Liver (tissue), 9 donors: ENCODE measurements around the gene TRIO. TPM values are rescaled to one million over a fixed set of nuclear protein-coding genes. Genes with fewer than 3 reads are reported as not detected.

Source experiments
- DNase-seq: peaks from one replicate; pipeline ENCODE4 v3.0.0-alpha.2; 2017; ENCODE audit warnings: low spot score
- H3K27ac ChIP-seq, 2 donors: one replicate each; pipeline ENCODE4 v1.7.0; 2013; ENCODE audit warnings: inconsistent platforms in 2 of 2, low read length in 2 of 2, control low read depth in 1 of 2, low read depth in 1 of 2, mild to moderate bottlenecking in 1 of 2
- H3K27me3 ChIP-seq, 4 donors: one replicate each; pipeline versions ENCODE4 v1.6.1 to v1.7.0; 2013; ENCODE audit warnings: low read length in 3 of 4, inconsistent platforms in 1 of 4, mild to moderate bottlenecking in 1 of 4, moderate library complexity in 1 of 4; ENCODE audit not compliant: control insufficient read depth in 4 of 4, insufficient read depth in 4 of 4
- H3K36me3 ChIP-seq, 4 donors: one replicate each; pipeline versions ENCODE4 v1.6.1 to v1.7.0; 2013; ENCODE audit warnings: low read length in 3 of 4, mild to moderate bottlenecking in 3 of 4, low read depth in 1 of 4, moderate library complexity in 1 of 4; ENCODE audit not compliant: control insufficient read depth in 4 of 4, insufficient read depth in 3 of 4
- H3K4me1 ChIP-seq, 4 donors: one replicate each; pipeline versions ENCODE4 v1.6.1 to v1.7.0; 2013; ENCODE audit warnings: low read length in 3 of 4, mild to moderate bottlenecking in 3 of 4, moderate library complexity in 1 of 4; ENCODE audit not compliant: control insufficient read depth in 4 of 4, insufficient read depth in 4 of 4
- H3K4me3 ChIP-seq, 3 donors: one replicate each; pipeline versions ENCODE4 v1.6.1 to v1.7.0; 2013; ENCODE audit warnings: low read length in 3 of 3, control low read depth in 1 of 3, low read depth in 1 of 3, mild to moderate bottlenecking in 1 of 3
- H3K9ac ChIP-seq, 2 donors: one replicate each; pipeline ENCODE4 v1.7.0; 2013; ENCODE audit warnings: low read length in 2 of 2, mild to moderate bottlenecking in 2 of 2, moderate library complexity in 2 of 2, control low read depth in 1 of 2, low read depth in 1 of 2
- H3K9me3 ChIP-seq, 4 donors: one replicate each; pipeline versions ENCODE4 v1.6.1 to v1.7.0; 2013; ENCODE audit warnings: low read length in 3 of 4; ENCODE audit not compliant: control insufficient read depth in 4 of 4
- ATF3 ChIP-seq: IDR thresholded peaks from 2 replicates; pipeline ENCODE4 v1.6.1; 2016; ENCODE audit warnings: antibody characterized with exemption
- EGR1 ChIP-seq, 2 donors: IDR thresholded peaks; 2 replicates each; pipeline ENCODE4 v1.6.1; 2016 to 2018; ENCODE audit warnings: antibody characterized with exemption in 2 of 2, low read depth in 2 of 2
- FOXA1 ChIP-seq: IDR thresholded peaks from 2 replicates; pipeline ENCODE4 v1.6.1; 2016; ENCODE audit warnings: antibody characterized with exemption
- FOXA2 ChIP-seq: IDR thresholded peaks from 2 replicates; pipeline ENCODE4 v1.6.1; 2016; ENCODE audit warnings: antibody characterized with exemption
- GABPA ChIP-seq, 2 donors: IDR thresholded peaks in 1 of 2; conservative IDR thresholded peaks in 1 of 2; 2 replicates each; pipeline ENCODE4 v1.6.1; 2016; ENCODE audit warnings: antibody characterized with exemption in 2 of 2, mild to moderate bottlenecking in 1 of 2, moderate library complexity in 1 of 2
- HNF4A ChIP-seq, 2 donors: conservative IDR thresholded peaks; 2 replicates each; pipeline ENCODE4 v1.6.1; 2016; ENCODE audit warnings: antibody characterized with exemption in 2 of 2, mild to moderate bottlenecking in 2 of 2
- HNF4G ChIP-seq: IDR thresholded peaks from 2 replicates; pipeline ENCODE4 v1.6.1; 2016; ENCODE audit warnings: antibody characterized with exemption
- JUND ChIP-seq, 2 donors: IDR thresholded peaks; 2 replicates each; pipeline ENCODE4 v1.6.1; 2016; ENCODE audit warnings: antibody characterized with exemption in 2 of 2
- MAX ChIP-seq: IDR thresholded peaks from 2 replicates; pipeline ENCODE4 v1.6.1; 2016; ENCODE audit warnings: antibody characterized with exemption
- NR2F2 ChIP-seq: IDR thresholded peaks from 2 replicates; pipeline ENCODE4 v1.6.1; 2016; ENCODE audit warnings: antibody characterized with exemption
- REST ChIP-seq: IDR thresholded peaks from 2 replicates; pipeline ENCODE4 v1.6.1; 2016; ENCODE audit warnings: antibody characterized with exemption, mild to moderate bottlenecking
- RXRA ChIP-seq, 2 donors: IDR thresholded peaks; 2 replicates each; pipeline ENCODE4 v1.6.1; 2017 to 2018; ENCODE audit warnings: antibody characterized with exemption in 2 of 2, mild to moderate bottlenecking in 1 of 2
- SP1 ChIP-seq: IDR thresholded peaks from 2 replicates; pipeline ENCODE4 v1.6.1; 2018; ENCODE audit warnings: antibody characterized with exemption, mild to moderate bottlenecking
- TAF1 ChIP-seq: conservative IDR thresholded peaks from 2 replicates; pipeline ENCODE4 v1.6.1; 2016; ENCODE audit warnings: antibody characterized with exemption, mild to moderate bottlenecking
- YY1 ChIP-seq: IDR thresholded peaks from 2 replicates; pipeline ENCODE4 v1.6.1; 2016; ENCODE audit warnings: antibody characterized with exemption, mild to moderate bottlenecking
- ZBTB33 ChIP-seq: IDR thresholded peaks from 2 replicates; pipeline ENCODE4 v1.6.1; 2016; ENCODE audit warnings: antibody characterized with exemption
- WGBS: extraction: QIAGEN DNeasy Blood & Tissue Kit; methylation state at CpG from one replicate; pipeline ENCODE4 v1.1.7; 2013; 5-methylcytosine and 5-hydroxymethylcytosine counted together
- polyA plus RNA-seq, 2 donors: library from polyadenylated mRNA; stranded (reverse) in 1 of 2; unstranded in 1 of 2; fragments of 200-250 nt in 1 of 2; fragments of >200 nt in 1 of 2; fragmentation: Nextera tagmentation in 1 of 2; extraction: Ambion mirVana in 1 of 2; gene quantifications; one replicate each; pipeline versions ENCODE4 v1.2.1 to v1.2.3, GENCODE V29; 2013 to 2015
- total RNA-seq, 2 donors: library from RNA; depleted of rRNA; stranded (reverse); fragments of >200 nt; gene quantifications; one replicate each; pipeline ENCODE4 v1.2.3, GENCODE V29; 2014
- TF ChIP-seq, protein P1 (sequence below): fragments of 150-350 bp; IDR thresholded peaks from 2 replicates; pipeline ENCODE4 v1.5.1; 2017; ENCODE audit warnings: improper control_type of control experiment, low read depth, low read length; ENCODE audit not compliant: missing input control
- donor health status: healthy.
- donor health status: healthy.
- donor health status: healthy.
- donor health status: healthy.
- donor health status: healthy.

The TRIO gene
- total and polyA plus RNA-seq, 4 donors = 8.5 to 86.2 (median 16.0) TPM

DNA sequence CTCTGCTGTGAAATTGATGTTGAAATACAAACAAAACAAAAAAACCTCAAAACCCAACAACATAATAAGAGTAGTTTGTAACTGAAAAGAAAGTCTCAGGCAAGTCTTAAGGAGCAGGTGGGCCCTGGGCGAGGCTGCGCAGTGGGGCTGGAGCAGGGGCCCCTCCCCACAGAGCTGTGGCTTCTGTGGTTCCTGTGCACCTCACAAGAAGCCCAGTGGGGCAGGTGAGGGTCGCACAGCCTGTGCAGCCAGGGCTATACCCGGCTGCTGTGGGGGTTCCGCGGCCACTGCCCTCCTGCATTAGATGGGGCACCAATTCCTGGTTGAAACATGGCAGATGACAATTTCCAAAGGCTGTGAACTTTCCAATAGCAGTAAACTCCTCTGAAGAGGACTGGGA lies 75.3 kb downstream of the TRIO start:
- Histone ChIP-seq H3K9ac (no peak overlapping the region), H3K9me3 (no peaks in the 10 kb centered on the region), H3K27me3 (no peaks in the 10 kb centered on the region), H3K4me3 (no peak overlapping the region), H3K4me1 (peaks cover 10 to 42% (median 27%) of the 10 kb centered on the region in 4 donors), H3K36me3 (no peaks in the 10 kb centered on the region), H3K27ac (peak overlapping the region in 1 of 2 donors; percentile 87)
- no peak for DNase-seq
- no peak for TF ChIP-seq GABPA (IDR thresholded peaks at IDR 0.05 in 1 of 2, conservative IDR thresholded peaks at IDR 0.05 in 1 of 2)
- no peak for TF ChIP-seq HNF4G
- TF ChIP-seq TAF1 = no peak
- TF ChIP-seq FOXA2 = no peak
- TF ChIP-seq, protein P1, sequence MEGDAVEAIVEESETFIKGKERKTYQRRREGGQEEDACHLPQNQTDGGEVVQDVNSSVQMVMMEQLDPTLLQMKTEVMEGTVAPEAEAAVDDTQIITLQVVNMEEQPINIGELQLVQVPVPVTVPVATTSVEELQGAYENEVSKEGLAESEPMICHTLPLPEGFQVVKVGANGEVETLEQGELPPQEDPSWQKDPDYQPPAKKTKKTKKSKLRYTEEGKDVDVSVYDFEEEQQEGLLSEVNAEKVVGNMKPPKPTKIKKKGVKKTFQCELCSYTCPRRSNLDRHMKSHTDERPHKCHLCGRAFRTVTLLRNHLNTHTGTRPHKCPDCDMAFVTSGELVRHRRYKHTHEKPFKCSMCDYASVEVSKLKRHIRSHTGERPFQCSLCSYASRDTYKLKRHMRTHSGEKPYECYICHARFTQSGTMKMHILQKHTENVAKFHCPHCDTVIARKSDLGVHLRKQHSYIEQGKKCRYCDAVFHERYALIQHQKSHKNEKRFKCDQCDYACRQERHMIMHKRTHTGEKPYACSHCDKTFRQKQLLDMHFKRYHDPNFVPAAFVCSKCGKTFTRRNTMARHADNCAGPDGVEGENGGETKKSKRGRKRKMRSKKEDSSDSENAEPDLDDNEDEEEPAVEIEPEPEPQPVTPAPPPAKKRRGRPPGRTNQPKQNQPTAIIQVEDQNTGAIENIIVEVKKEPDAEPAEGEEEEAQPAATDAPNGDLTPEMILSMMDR = no peak
- no peak for TF ChIP-seq REST
- no peak for TF ChIP-seq NR2F2
- TF ChIP-seq ZBTB33 = no peak
- TF ChIP-seq EGR1 (IDR thresholded peaks at IDR 0.05; ENCODE audit: low read depth in 2 of 2) = no peak
- WGBS = 74% methylated on average over 6 of the region's 6 CpGs

GRCh38 chr5:14218897-14219573 lies 75.9 kb downstream of the TRIO start:
- Histone ChIP-seq H3K9me3 (no peaks in the 10 kb centered on the region), H3K4me1 (peaks cover 8 to 37% (median 22%) of the 10 kb centered on the region in 4 donors), H3K4me3 (no peak overlapping the region), H3K36me3 (no peaks in the 10 kb centered on the region), H3K9ac (no peak overlapping the region), H3K27me3 (no peaks in the 10 kb centered on the region), H3K27ac (peak overlapping the region in 1 of 2 donors; percentile 87)
- 86% methylated on average over 10 of the region's 10 CpGs for WGBS
- no peak for DNase-seq
- TF ChIP-seq MAX (no peak), RXRA (IDR thresholded peaks at IDR 0.05) (no peak), ATF3 (no peak), FOXA2 (no peak), NR2F2 (no peak), GABPA (IDR thresholded peaks at IDR 0.05 in 1 of 2, conservative IDR thresholded peaks at IDR 0.05 in 1 of 2) (no peak), SP1 (no peak), FOXA1 (no peak), YY1 (no peak), ZBTB33 (no peak), JUND (IDR thresholded peaks at IDR 0.05) (no peak), HNF4A (conservative IDR thresholded peaks at IDR 0.05) (no peak)
- TF ChIP-seq, protein P1 = no peak
